ENCODE data around the gene GFI1. TPM values are rescaled to one million over a fixed set of nuclear protein-coding genes. Genes with fewer than 3 reads are reported as not detected.

Gene GFI1
- total and polyA plus RNA-seq, 10 donors: 1.9 to 19.2 (median 10.6) TPM

DNA sequence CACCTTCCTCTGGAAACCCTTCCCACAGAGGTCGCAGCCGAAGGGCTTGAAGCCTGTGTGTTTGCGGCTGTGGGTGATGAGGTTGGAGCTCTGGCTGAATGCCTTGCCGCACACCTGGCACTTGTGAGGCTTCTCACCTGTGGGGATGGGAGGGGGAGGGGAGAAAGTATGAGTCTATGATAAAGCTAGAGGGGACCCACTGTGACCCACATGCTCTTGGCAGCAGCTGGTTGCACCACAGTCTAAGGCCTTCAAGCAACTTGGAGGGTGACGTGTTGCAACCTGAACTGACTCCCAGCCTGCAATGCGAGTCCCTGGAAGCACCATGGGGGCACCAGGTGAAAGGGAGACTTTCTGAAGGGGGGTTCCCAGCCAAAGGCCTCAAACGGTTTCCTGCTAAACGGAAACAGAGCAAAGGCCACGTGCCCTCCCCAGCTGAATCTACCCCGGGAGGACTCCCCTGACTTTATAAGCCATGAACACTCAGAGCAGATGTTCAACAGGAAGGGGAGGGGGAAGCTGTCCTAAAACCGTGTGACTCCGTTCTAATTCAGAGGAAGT is 10.6 kb downstream of the GFI1 start:
- 31 to 37% (median 35%) methylated on average over 11 to 12 of the region's 12 CpGs for WGBS, 5 donors
- DNase-seq: peak; percentile 80
- peak overlapping the region in 5 of 8 donors; percentile 13 to 65 (median 42) for H3K27ac ChIP-seq
- peaks cover 0 to 17% (median 10%) of the 10 kb centered on the region in 7 donors for H3K27me3 ChIP-seq (replicated peaks in 1 of 7)
- peak in 1 of 3 donors; percentile 22 for TF ChIP-seq POLR2AphosphoS5 (IDR thresholded peaks at IDR 0.05)
- no peak for TF ChIP-seq POLR2A (IDR thresholded peaks at IDR 0.05)
- H3K4me1 ChIP-seq: peaks cover 0 to 70% (median 19%) of the 10 kb centered on the region in 6 donors
- H3K4me3 ChIP-seq: no peak overlapping the region
- peaks cover 0 to 49% (median 0%) of the 10 kb centered on the region in 6 donors for H3K36me3 ChIP-seq
- intact Hi-C loops (cut with DNase I; ENCODE audit: low total_unique reads): no loop called here
- no peaks in the 10 kb centered on the region for H3K9me3 ChIP-seq

DNA sequence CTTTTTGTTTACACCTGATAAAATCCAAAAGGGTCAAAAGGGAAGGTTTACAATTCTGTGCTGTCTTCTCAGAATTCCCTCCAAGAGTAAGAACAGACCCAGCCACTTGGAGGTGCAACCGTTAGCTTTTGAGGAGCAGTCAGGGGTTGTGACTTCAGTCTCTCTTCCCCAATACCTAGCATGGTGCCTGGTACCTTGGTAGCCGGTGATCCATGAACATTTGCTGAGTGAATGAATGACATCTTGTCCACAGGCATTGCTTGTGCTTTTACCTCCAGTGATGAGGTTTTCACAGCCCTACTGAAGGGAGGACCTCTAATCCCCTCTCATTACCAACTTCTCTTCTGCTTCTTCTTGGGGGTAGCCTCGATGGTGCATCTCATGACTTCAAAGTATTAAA is 11.7 kb downstream of the GFI1 start:
- intact Hi-C loops (cut with DNase I; ENCODE audit: low total_unique reads): no loop called here
- TF ChIP-seq POLR2A (IDR thresholded peaks at IDR 0.05) (no peak), POLR2AphosphoS5 (IDR thresholded peaks at IDR 0.05) (no peak)
- TF ChIP-seq, protein P1, sequence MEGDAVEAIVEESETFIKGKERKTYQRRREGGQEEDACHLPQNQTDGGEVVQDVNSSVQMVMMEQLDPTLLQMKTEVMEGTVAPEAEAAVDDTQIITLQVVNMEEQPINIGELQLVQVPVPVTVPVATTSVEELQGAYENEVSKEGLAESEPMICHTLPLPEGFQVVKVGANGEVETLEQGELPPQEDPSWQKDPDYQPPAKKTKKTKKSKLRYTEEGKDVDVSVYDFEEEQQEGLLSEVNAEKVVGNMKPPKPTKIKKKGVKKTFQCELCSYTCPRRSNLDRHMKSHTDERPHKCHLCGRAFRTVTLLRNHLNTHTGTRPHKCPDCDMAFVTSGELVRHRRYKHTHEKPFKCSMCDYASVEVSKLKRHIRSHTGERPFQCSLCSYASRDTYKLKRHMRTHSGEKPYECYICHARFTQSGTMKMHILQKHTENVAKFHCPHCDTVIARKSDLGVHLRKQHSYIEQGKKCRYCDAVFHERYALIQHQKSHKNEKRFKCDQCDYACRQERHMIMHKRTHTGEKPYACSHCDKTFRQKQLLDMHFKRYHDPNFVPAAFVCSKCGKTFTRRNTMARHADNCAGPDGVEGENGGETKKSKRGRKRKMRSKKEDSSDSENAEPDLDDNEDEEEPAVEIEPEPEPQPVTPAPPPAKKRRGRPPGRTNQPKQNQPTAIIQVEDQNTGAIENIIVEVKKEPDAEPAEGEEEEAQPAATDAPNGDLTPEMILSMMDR (IDR thresholded peaks at IDR 0.05 in 8 of 11, conservative IDR thresholded peaks at IDR 0.05 in 3 of 11): no peak
- Histone ChIP-seq H3K27ac (peak overlapping the region in 2 of 8 donors; percentile 49 to 52), H3K4me3 (no peak overlapping the region), H3K27me3 (replicated peaks in 1 of 7) (peaks cover 0 to 6% (median 0%) of the 10 kb centered on the region in 7 donors), H3K36me3 (peaks cover 0 to 37% (median 0%) of the 10 kb centered on the region in 6 donors), H3K9me3 (no peaks in the 10 kb centered on the region), H3K4me1 (peaks cover 0 to 59% (median 11%) of the 10 kb centered on the region in 6 donors)
- WGBS, 5 donors: 65 to 86% (median 69%) methylated on average over 3 of the region's 3 CpGs
- no peak for DNase-seq

DNA sequence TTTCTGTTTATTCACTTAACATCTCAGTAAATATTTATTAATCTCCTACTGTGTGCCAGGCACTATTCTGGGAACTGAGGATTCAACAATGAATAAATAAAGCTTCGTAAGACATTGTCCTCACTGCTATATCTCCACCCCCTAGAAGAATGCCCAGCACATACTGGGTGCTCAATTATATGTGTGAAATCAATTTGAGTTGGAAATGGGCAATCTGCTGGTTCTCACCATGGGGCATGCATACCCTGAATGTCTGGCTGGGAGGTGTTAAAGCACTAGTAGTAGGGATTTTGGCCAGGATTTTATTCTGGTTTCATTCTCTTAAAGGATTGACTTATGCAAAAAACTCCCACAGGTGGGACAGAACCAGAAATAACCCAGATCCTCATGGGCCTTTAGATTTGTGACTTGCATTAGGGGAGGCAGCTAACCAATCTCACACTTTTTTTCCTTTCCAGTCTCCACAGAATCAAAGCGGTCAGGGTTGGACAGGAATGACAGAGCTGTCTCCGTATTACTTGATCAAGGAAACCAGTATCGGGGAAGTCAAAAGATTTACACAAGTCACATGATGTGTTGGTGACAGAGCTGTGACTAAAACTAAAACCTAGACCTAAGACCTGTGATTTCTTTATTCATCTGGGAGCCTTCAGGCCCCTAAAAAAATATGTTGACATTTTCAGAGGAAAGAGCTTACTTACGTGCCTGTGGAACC is 12.8 kb downstream of the GFI1 start:
- H3K36me3 ChIP-seq: peaks cover 0 to 28% (median 0%) of the 10 kb centered on the region in 6 donors
- 44 to 66% (median 58%) methylated on average over 5 of the region's 5 CpGs for WGBS, 5 donors
- no peaks in the 10 kb centered on the region for H3K27me3 ChIP-seq (replicated peaks in 1 of 7)
- intact Hi-C loops (cut with DNase I; ENCODE audit: low total_unique reads): no loop called here
- H3K27ac ChIP-seq: peak overlapping the region in 3 of 8 donors; percentile 19 to 52 (median 49)
- peaks cover 0 to 48% (median 10%) of the 10 kb centered on the region in 6 donors for H3K4me1 ChIP-seq
- no peaks in the 10 kb centered on the region for H3K9me3 ChIP-seq
- no peak for TF ChIP-seq POLR2AphosphoS5 (IDR thresholded peaks at IDR 0.05)
- TF ChIP-seq, protein P1 (IDR thresholded peaks at IDR 0.05 in 8 of 11, conservative IDR thresholded peaks at IDR 0.05 in 3 of 11): no peak
- H3K4me3 ChIP-seq: no peak overlapping the region
- DNase-seq: no peak

DNA sequence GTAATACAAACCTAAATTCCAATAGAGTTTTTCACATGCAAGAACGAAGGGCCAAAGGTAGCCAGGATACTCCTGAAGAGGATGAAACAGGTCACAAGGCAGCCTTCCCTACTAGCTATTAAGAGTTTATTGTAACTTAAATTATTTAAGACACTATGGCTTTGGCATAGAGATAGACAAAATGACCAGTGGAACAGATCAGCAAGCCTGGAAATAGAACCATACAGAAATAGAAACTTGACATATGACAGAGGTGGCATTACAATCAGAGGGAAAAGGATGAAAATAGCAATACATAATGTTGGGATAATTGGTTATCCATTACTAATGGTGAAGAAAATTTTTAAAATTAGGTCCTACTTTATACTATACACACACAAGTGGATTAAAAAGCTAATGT is 16.5 kb downstream of the GFI1 start:
- 89 to 97% (median 95%) methylated on average over 1 of the region's 1 CpG for WGBS, 5 donors
- intact Hi-C loops (cut with DNase I; ENCODE audit: low total_unique reads): no loop called here
- no peaks in the 10 kb centered on the region for H3K9me3 ChIP-seq
- TF ChIP-seq, protein P1 (IDR thresholded peaks at IDR 0.05 in 8 of 11, conservative IDR thresholded peaks at IDR 0.05 in 3 of 11): no peak
- no peak for TF ChIP-seq POLR2A (IDR thresholded peaks at IDR 0.05)
- TF ChIP-seq POLR2AphosphoS5 (IDR thresholded peaks at IDR 0.05): no peak
- peaks cover 0 to 40% (median 3%) of the 10 kb centered on the region in 6 donors for H3K4me1 ChIP-seq
- H3K4me3 ChIP-seq: no peak overlapping the region
- no peaks in the 10 kb centered on the region for H3K27me3 ChIP-seq (replicated peaks in 1 of 7)
- no peak for DNase-seq
- H3K27ac ChIP-seq: no peak overlapping the region
- peaks cover 0 to 3% (median 0%) of the 10 kb centered on the region in 6 donors for H3K36me3 ChIP-seq
